Mesenchymal stem cell (in vitro differentiated cells and primary cell): ENCODE results near the gene CALB2.

Experiments used
- DNase-seq: peaks from one replicate; pipeline ENCODE4 v3.0.0-alpha.2; 2013
- H2AFZ ChIP-seq: one replicate; pipeline ENCODE4 v1.6.1; 2013; ENCODE audit warnings: low read depth, mild to moderate bottlenecking, control low read depth, inconsistent platforms, low read length, moderate library complexity
- H2AK5ac ChIP-seq: 2 replicates; pipeline ENCODE4 v1.6.1; 2013; ENCODE audit warnings: low read length, moderate library complexity, mild to moderate bottlenecking, inconsistent platforms; ENCODE audit not compliant: severe bottlenecking
- H2BK120ac ChIP-seq: one replicate; pipeline ENCODE4 v1.6.1; 2013; ENCODE audit warnings: low read depth, mild to moderate bottlenecking, inconsistent platforms, low read length, moderate library complexity
- H2BK12ac ChIP-seq, 2 experiments: one replicate each; pipeline ENCODE4 v1.6.1; 2013; ENCODE audit warnings: inconsistent platforms in 2 of 2, low read length in 2 of 2, mild to moderate bottlenecking in 2 of 2, moderate library complexity in 2 of 2, control low read depth in 1 of 2
- H2BK15ac ChIP-seq: one replicate; pipeline ENCODE4 v1.6.1; 2013; ENCODE audit warnings: mild to moderate bottlenecking, low read depth, inconsistent platforms; ENCODE audit not compliant: poor library complexity, severe bottlenecking
- H2BK5ac ChIP-seq: 2 replicates; pipeline ENCODE4 v1.6.1; 2013; ENCODE audit warnings: low read depth, mild to moderate bottlenecking, low read length, control low read depth, inconsistent platforms; ENCODE audit not compliant: poor library complexity, severe bottlenecking
- H3K14ac ChIP-seq, 2 experiments: one replicate each; pipeline ENCODE4 v1.6.1; 2013; ENCODE audit warnings: inconsistent platforms in 2 of 2, low read length in 2 of 2, control low read depth in 1 of 2, mild to moderate bottlenecking in 1 of 2, moderate library complexity in 1 of 2
- H3K18ac ChIP-seq, 2 experiments: one replicate each; pipeline ENCODE4 v1.6.1; 2013; ENCODE audit warnings: inconsistent platforms in 2 of 2, low read length in 2 of 2, control low read depth in 1 of 2, low read depth in 1 of 2, mild to moderate bottlenecking in 1 of 2
- H3K23ac ChIP-seq, 2 experiments: one replicate each; pipeline ENCODE4 v1.6.1; 2013; ENCODE audit warnings: inconsistent platforms in 2 of 2, low read length in 2 of 2, mild to moderate bottlenecking in 2 of 2, moderate library complexity in 2 of 2, control low read depth in 1 of 2
- H3K27ac ChIP-seq: 2 replicates; pipeline ENCODE4 v1.5.1; 2013; ENCODE audit warnings: mild to moderate bottlenecking, moderate library complexity, low read length, control low read depth, inconsistent platforms; ENCODE audit not compliant: poor library complexity, severe bottlenecking
- H3K27me3 ChIP-seq, 2 experiments: 2 replicates each; pipeline versions ENCODE4 v1.6.1 to v1.7.0; 2013; ENCODE audit warnings: low read length in 2 of 2, mild to moderate bottlenecking in 2 of 2, moderate library complexity in 2 of 2, control low read depth in 1 of 2, inconsistent platforms in 1 of 2; ENCODE audit not compliant: control insufficient read depth in 1 of 2, insufficient read depth in 1 of 2
- H3K36me3 ChIP-seq, 2 experiments: 2 replicates each; pipeline versions ENCODE4 v1.6.1 to v1.7.0; 2013; ENCODE audit warnings: low read length in 2 of 2, control low read depth in 1 of 2, inconsistent platforms in 1 of 2, low read depth in 1 of 2, mild to moderate bottlenecking in 1 of 2; ENCODE audit not compliant: insufficient read depth in 2 of 2, control insufficient read depth in 1 of 2
- H3K4ac ChIP-seq, 2 experiments: one replicate each; pipeline ENCODE4 v1.6.1; 2013; ENCODE audit warnings: inconsistent platforms in 2 of 2, low read length in 2 of 2, mild to moderate bottlenecking in 2 of 2, moderate library complexity in 2 of 2, control low read depth in 1 of 2, low read depth in 1 of 2
- H3K4me1 ChIP-seq: 2 replicates; pipeline ENCODE4 v1.6.1; 2013; ENCODE audit warnings: low read depth, low read length, control low read depth; ENCODE audit not compliant: control insufficient read depth, insufficient read depth
- H3K4me2 ChIP-seq: 2 replicates; pipeline ENCODE4 v1.6.1; 2013; ENCODE audit warnings: low read length, mild to moderate bottlenecking, inconsistent platforms; ENCODE audit not compliant: poor library complexity, severe bottlenecking
- H3K4me3 ChIP-seq, 2 experiments: 2 replicates each; pipeline versions ENCODE4 v1.5.1 to v1.7.0; 2013; ENCODE audit warnings: low read length in 2 of 2, mild to moderate bottlenecking in 2 of 2, control low read depth in 1 of 2, low read depth in 1 of 2; ENCODE audit not compliant: insufficient read depth in 1 of 2
- H3K79me1 ChIP-seq: replicated peaks from 2 replicates; pipeline ENCODE4 v1.6.1; 2013; ENCODE audit warnings: mild to moderate bottlenecking, control low read depth, low read length, inconsistent platforms; ENCODE audit not compliant: poor library complexity, severe bottlenecking
- H3K9ac ChIP-seq: 2 replicates; pipeline ENCODE4 v1.7.0; 2013; ENCODE audit warnings: mild to moderate bottlenecking, low read length, moderate library complexity
- H3K9me3 ChIP-seq: 2 replicates; pipeline ENCODE4 v1.7.0; 2013; ENCODE audit warnings: mild to moderate bottlenecking, low read length; ENCODE audit not compliant: control insufficient read depth
- H4K8ac ChIP-seq: one replicate; pipeline ENCODE4 v1.6.1; 2013; ENCODE audit warnings: inconsistent platforms, mild to moderate bottlenecking, low read length, moderate library complexity
- H4K91ac ChIP-seq: one replicate; pipeline ENCODE4 v1.6.1; 2013; ENCODE audit warnings: mild to moderate bottlenecking, low read length, inconsistent platforms
- WGBS: methylation state at CpG from one replicate; pipeline ENCODE4 v1.1.7; 2013; ENCODE audit warnings: mixed read lengths; 5-methylcytosine and 5-hydroxymethylcytosine counted together

The CALB2 gene

GRCh38 chr16:71384073-71384724 lies 25.7 kb downstream of the CALB2 start:
- DNase-seq = no peak
- 81% methylated on average over 8 of the region's 10 CpGs for WGBS
- Histone ChIP-seq H3K36me3 (no peaks in the 10 kb centered on the region), H2AFZ (no peak overlapping the region), H2AK5ac (no peak overlapping the region), H3K4ac (no peak overlapping the region), H3K18ac (no peak overlapping the region), H3K4me2 (no peak overlapping the region), H4K8ac (no peak overlapping the region), H3K27ac (no peak overlapping the region), H3K4me1 (no peaks in the 10 kb centered on the region), H3K9ac (no peak overlapping the region), H2BK120ac (no peak overlapping the region), H2BK15ac (no peak overlapping the region), H3K79me1 (no peaks in the 10 kb centered on the region), H3K4me3 (no peak overlapping the region), H4K91ac (no peak overlapping the region), H3K9me3 (no peaks in the 10 kb centered on the region), H3K27me3 (peaks cover 0 to 60% of the 10 kb centered on the region in 2 experiments), H2BK5ac (no peak overlapping the region), H3K23ac (no peak overlapping the region), H3K14ac (peak overlapping the region in 1 of 2 experiments; percentile 23), H2BK12ac (no peak overlapping the region)

DNA sequence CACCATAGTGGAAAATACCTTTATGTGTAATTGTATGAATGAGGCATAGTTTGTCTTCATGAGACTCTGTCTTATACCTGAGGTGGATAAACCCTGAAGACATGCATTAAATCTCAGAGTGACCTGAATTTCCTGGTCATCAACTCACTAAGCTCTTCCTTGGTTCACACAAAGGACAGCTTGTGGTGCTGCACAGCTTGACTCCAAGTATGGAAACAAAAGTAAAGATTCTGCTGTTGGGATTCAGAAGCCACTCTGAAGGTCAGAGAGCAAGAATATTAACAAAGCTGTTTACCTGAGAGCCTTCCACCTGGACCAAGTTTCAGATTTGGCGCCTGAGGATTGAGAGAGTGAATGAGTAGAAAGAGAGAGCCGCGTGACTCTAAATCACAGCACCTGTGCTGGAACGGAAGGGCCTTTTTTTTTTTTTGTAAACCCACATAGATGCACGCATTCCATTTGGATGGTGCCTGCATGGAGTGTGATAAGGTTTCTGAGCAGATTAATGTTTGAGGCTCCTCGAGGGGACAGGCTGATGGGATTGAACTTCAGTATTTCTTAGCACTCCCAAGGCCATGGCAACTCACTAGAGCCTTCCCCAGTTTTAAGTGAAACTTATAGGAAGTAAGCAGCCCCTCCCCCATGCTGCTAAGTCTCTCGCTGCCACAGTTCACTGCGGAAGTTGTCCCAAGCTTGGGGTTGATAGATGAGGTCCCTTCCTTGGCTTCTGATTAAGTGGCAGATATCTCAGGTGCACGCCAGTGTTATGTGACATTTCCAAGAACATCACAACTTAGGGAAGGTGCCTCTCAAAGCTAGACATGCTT lies 28.7 kb downstream of the CALB2 start:
- no peak overlapping the region for H4K91ac ChIP-seq
- H4K8ac ChIP-seq = no peak overlapping the region
- H2BK12ac ChIP-seq = no peak overlapping the region

DNA sequence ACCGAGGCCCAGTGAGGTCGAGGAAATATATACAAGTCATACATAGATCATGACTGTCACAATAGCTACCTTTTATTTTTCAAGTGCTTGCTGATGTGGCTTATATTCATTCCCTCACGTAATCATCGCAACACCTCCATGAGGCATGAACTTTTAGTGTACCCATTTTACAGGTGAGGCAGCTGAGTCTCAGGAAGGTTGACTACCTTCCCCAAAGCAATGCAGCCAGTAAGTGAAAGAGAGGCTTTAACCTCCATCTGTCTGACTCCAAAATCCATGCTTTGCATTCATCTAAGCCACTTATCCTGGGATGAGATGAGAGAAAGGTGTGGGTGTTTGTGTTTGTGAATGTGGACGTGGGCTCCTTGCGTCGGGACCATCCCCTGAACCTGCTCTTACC lies 30.8 kb downstream of the CALB2 start:
- H2BK5ac ChIP-seq = no peak overlapping the region
- H3K36me3 ChIP-seq = no peaks in the 10 kb centered on the region
- no peak overlapping the region for H3K23ac ChIP-seq
- no peak overlapping the region for H3K4ac ChIP-seq
- H3K14ac ChIP-seq = no peak overlapping the region
- H2BK120ac ChIP-seq = no peak overlapping the region
- H4K91ac ChIP-seq = no peak overlapping the region
- no peak overlapping the region for H2AFZ ChIP-seq
- no peak for DNase-seq
- H3K4me2 ChIP-seq = no peak overlapping the region
- H3K9ac ChIP-seq = no peak overlapping the region
- 95% methylated on average over 3 of the region's 7 CpGs for WGBS
- H3K79me1 ChIP-seq = no peaks in the 10 kb centered on the region
- no peak overlapping the region for H2BK15ac ChIP-seq
- no peak overlapping the region for H3K27ac ChIP-seq
- no peaks in the 10 kb centered on the region for H3K4me1 ChIP-seq
- H3K9me3 ChIP-seq = no peaks in the 10 kb centered on the region
- H3K18ac ChIP-seq = no peak overlapping the region
- no peak overlapping the region for H3K4me3 ChIP-seq
- H4K8ac ChIP-seq = no peak overlapping the region
- H3K27me3 ChIP-seq = peaks cover 0 to 48% of the 10 kb centered on the region in 2 experiments
- H2BK12ac ChIP-seq = no peak overlapping the region
- no peak overlapping the region for H2AK5ac ChIP-seq

More for the DNA sequence above, 28.7 kb downstream of the CALB2 start:
- H2BK120ac ChIP-seq = no peak overlapping the region
- no peak overlapping the region for H2BK15ac ChIP-seq
- H3K27ac ChIP-seq = no peak overlapping the region
- no peaks in the 10 kb centered on the region for H3K4me1 ChIP-seq
- no peak overlapping the region for H2BK5ac ChIP-seq
- no peak overlapping the region for H2AK5ac ChIP-seq
- H3K4ac ChIP-seq = no peak overlapping the region
- peaks cover 0 to 44% of the 10 kb centered on the region in 2 experiments for H3K27me3 ChIP-seq
- H3K23ac ChIP-seq = no peak overlapping the region
- H3K18ac ChIP-seq = no peak overlapping the region
- H2AFZ ChIP-seq = no peak overlapping the region
- H3K4me2 ChIP-seq = no peak overlapping the region
- H3K36me3 ChIP-seq = no peaks in the 10 kb centered on the region
- no peak overlapping the region for H3K9ac ChIP-seq
- 53% methylated on average over 7 of the region's 9 CpGs for WGBS
- no peak for DNase-seq
- no peak overlapping the region for H3K14ac ChIP-seq
- H3K4me3 ChIP-seq = no peak overlapping the region
- H3K9me3 ChIP-seq = no peaks in the 10 kb centered on the region
- H3K79me1 ChIP-seq = no peaks in the 10 kb centered on the region

- H3K9ac ChIP-seq = no peak overlapping the region
- H2AK5ac ChIP-seq = no peak overlapping the region
- H3K27me3 ChIP-seq = peaks cover 0 to 48% of the 10 kb centered on the region in 2 experiments
- H3K9me3 ChIP-seq = no peaks in the 10 kb centered on the region
- no peak overlapping the region for H3K23ac ChIP-seq
- no peak overlapping the region for H3K27ac ChIP-seq
- H3K79me1 ChIP-seq = no peaks in the 10 kb centered on the region
- no peak overlapping the region for H3K18ac ChIP-seq
- H3K4me2 ChIP-seq = no peak overlapping the region
- no peak overlapping the region for H4K91ac ChIP-seq
- no peaks in the 10 kb centered on the region for H3K4me1 ChIP-seq
- no peak overlapping the region for H2BK5ac ChIP-seq
- H4K8ac ChIP-seq = no peak overlapping the region
- H2BK12ac ChIP-seq = no peak overlapping the region
- DNase-seq = no peak
- H3K14ac ChIP-seq = no peak overlapping the region
- H2BK15ac ChIP-seq = no peak overlapping the region
- no peak overlapping the region for H2AFZ ChIP-seq
- H3K4ac ChIP-seq = no peak overlapping the region
- no peak overlapping the region for H2BK120ac ChIP-seq
- WGBS = 73% methylated on average over 10 of the region's 10 CpGs
- H3K4me3 ChIP-seq = no peak overlapping the region
- no peaks in the 10 kb centered on the region for H3K36me3 ChIP-seq
Observed at GRCh38 chr16:71396594-71396993, 38.1 kb downstream of the CALB2 start.
